Motor neuron (in vitro differentiated cells): ENCODE results near the gene POU2F2. TPM values are rescaled to one million over a fixed set of nuclear protein-coding genes. Genes with fewer than 3 reads are reported as not detected.
"Not testable (repeated sequence)": the region's sequence is repeated elsewhere in the genome, so short reads cannot be mapped to it uniquely, and the experiment has no call there.

Experiments used
- ATAC-seq, 8 experiments: fragments of 200-7000 bp; cut with Tn5 transposase; replicated peaks in 6 of 8; 2 replicates each; pipeline ENCODE4 v1.8.0; 2021; ENCODE audit warnings: mild to moderate bottlenecking in 8 of 8, moderate library complexity in 8 of 8
- H3K27ac ChIP-seq, 2 donors: fragments of 250-450 bp; sonication (Bioruptor Pico); 2 replicates each; pipeline ENCODE4 v1.9.0; 2021; ENCODE audit warnings: antibody characterized with exemption in 2 of 2, mild to moderate bottlenecking in 2 of 2, moderate library complexity in 1 of 2
- H3K4me1 ChIP-seq, 2 donors: fragments of 250-450 bp; sonication (Bioruptor Pico); replicated peaks in 1 of 2; 2 replicates each; pipeline ENCODE4 v1.6.1; 2021; ENCODE audit warnings: antibody characterized with exemption in 2 of 2, mild to moderate bottlenecking in 2 of 2, moderate library complexity in 1 of 2
- H3K4me3 ChIP-seq, 5 donors: fragments of 250-450 bp; sonication (Bioruptor Pico); 2 replicates each; pipeline ENCODE4 v1.9.0; 2021; ENCODE audit warnings: antibody characterized with exemption in 5 of 5, mild to moderate bottlenecking in 5 of 5, moderate library complexity in 4 of 5
- WGBS, 10 experiments: fragments of 450-650 bp; shearing (Covaris generic); methylation state at CpG; one replicate each; pipeline ENCODE4 v1.0.0; 2022; 5-methylcytosine and 5-hydroxymethylcytosine counted together
- in situ Hi-C, 9 experiments: fragments of 400-800 bp; cut with MboI; loops; one replicate each; pipeline ENCODE4 v1.15.0; 2021; ENCODE audit warnings: low sequenced_read_pairs in 9 of 9, low pct_unique_long_range_greater_than_20kb in 2 of 9; ENCODE audit not compliant: unreplicated experiment in 9 of 9
- total RNA-seq, 8 experiments: library from RNA; unstranded; fragments of 300-600 nt; gene quantifications; 2 replicates each; pipeline versions ENCODE4 v1.2.3 to v1.2.4, GENCODE V29; 2022

Gene POU2F2
- total RNA-seq, 8 experiments from 2014 or later: 0.54 to 30.6 (median 7.7) TPM

GRCh38 chr19:42053037-42053935 is 79.0 kb downstream of the POU2F2 start:
- no peak overlapping the region for H3K4me3 ChIP-seq
- H3K4me1 ChIP-seq: no peaks in the 10 kb centered on the region
- no peak for ATAC-seq
- 80 to 90% (median 86%) methylated on average over 1 to 6 of the region's 17 CpGs; no CpG with 5 or more reads in 6 of the 10 experiments for WGBS, 10 experiments
- in situ Hi-C loops: no loop called here
- H3K27ac ChIP-seq: no peak overlapping the region

DNA sequence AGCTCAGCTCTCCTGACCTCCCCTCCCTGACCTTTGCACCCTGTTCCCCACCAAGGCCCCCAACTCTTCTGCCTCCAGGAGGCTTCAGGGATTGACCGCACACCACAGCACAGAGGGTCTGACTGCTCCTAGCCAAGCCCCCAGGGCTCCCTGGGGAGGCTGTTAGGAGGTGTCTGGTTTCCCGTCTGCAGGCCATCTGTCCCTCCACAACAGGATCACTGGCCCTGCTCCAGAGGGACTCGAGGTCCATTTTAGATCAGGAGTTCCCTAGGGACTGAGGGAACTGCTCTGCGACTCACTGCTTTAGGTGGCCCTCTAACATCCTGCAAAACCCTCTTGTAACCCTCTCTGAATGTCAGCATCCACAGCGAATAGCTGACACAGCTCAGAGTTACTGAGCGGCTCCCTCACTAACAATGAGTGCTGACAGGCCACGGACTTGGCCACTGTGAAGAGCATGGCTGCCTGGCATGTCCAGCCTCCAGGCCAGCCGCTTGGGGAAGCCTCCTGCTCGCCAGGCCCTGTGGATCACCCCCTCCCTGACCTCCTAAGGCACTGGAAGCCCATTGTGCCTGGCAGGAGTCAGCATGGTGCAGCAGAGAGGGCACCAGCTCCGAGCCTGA is 79.9 kb downstream of the POU2F2 start:
- peak in 3 of 8 experiments; percentile 39 to 47 (median 44) for ATAC-seq
- H3K4me1 ChIP-seq: no peaks in the 10 kb centered on the region
- in situ Hi-C loops: no loop called here
- H3K27ac ChIP-seq: no peak overlapping the region
- no peak overlapping the region for H3K4me3 ChIP-seq
- 30 to 80% (median 55%) methylated on average over 1 to 5 of the region's 10 CpGs; no CpG with 5 or more reads in 3 of the 10 experiments for WGBS, 10 experiments

GRCh38 chr19:42051166-42052115 is 80.8 kb downstream of the POU2F2 start:
- H3K4me3 ChIP-seq: no peak overlapping the region
- H3K4me1 ChIP-seq: no peaks in the 10 kb centered on the region
- WGBS, 10 experiments: 89 to 100% (median 94%) methylated on average over 1 to 8 of the region's 14 CpGs; no CpG with 5 or more reads in 6 of the 10 experiments
- no peak overlapping the region for H3K27ac ChIP-seq
- in situ Hi-C loops: no loop called here
- peak in 2 of 8 experiments; percentile 21 to 62 for ATAC-seq

DNA sequence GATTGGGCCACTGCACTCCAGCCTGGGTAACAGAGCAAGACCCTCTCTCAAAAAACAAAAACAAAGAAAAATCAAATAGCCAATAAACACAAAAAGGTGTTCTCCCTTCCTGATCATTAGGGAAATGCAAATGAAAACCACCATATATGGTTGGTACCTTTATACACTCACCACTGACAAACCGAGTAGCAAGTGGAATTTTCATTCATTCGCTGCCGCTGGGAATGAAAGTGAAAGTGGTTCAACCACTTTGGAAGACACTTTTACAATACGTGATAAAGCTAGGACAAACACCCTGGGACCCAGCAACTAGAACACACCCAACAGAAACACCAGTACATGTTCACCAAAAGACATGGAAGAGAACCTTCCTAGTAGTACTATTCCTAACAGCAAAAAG is 83.3 kb downstream of the POU2F2 start:
- Histone ChIP-seq H3K27ac (no peak overlapping the region), H3K4me1 (no peaks in the 10 kb centered on the region), H3K4me3 (no peak overlapping the region)
- no peak for ATAC-seq
- 0 to 100% (median 80%) methylated on average over 1 to 4 of the region's 4 CpGs; no CpG with 5 or more reads in 2 of the 10 experiments for WGBS, 10 experiments
- in situ Hi-C loops: no loop called here

GRCh38 chr19:42045575-42045974 is 86.7 kb downstream of the POU2F2 start:
- H3K27ac ChIP-seq: no peak overlapping the region
- H3K4me1 ChIP-seq: peaks cover 0 to 5% of the 10 kb centered on the region in 2 donors
- ATAC-seq: no peak
- WGBS, 10 experiments: 50 to 97% (median 83%) methylated on average over 1 to 7 of the region's 7 CpGs; no CpG with 5 or more reads in 5 of the 10 experiments
- in situ Hi-C loops: no loop called here
- H3K4me3 ChIP-seq: no peak overlapping the region

DNA sequence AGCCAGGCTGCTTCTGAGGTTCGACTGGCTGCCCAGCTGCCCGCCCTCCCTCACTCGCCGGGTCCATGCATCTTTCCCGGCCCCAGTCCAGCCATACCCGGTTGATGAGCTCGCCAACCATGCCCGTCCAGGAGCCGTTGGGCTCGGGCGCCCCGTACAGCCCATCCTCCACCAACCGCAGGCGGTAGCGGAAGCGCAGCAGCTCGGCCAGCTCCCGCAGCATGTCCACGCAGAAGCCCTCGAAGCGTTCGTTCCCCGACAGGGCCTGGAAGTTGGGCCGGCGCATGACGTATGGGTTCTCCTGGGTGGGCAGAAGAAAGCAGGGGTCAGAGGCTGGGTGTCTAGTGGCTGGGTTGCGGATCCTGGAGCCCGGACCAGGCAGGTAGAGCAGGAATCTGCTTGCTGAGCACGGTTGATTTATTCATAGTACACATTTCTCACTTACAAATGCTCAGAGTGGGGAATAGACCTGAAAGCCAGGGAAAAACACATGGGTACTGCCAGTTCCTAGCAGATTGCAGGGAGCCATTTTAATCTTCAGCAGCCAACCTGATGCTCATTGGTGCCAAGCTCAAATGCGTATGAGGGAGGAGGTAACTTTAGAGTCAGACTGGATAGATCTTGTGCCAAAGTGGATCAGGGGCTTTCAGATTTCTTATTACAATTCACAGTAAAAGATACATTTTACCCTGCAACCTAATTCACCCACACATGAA is 89.6 kb downstream of the POU2F2 start:
- Histone ChIP-seq H3K27ac (no peak overlapping the region), H3K4me3 (no peak overlapping the region), H3K4me1 (peaks cover 0 to 5% of the 10 kb centered on the region in 2 donors)
- in situ Hi-C loops: no loop called here
- 60 to 100% (median 97%) methylated on average over 1 to 7 of the region's 30 CpGs; no CpG with 5 or more reads in 4 of the 10 experiments for WGBS, 10 experiments
- no peak for ATAC-seq

GRCh38 chr19:42040491-42040890 is 91.8 kb downstream of the POU2F2 start:
- H3K4me1 ChIP-seq, in situ Hi-C loops, H3K4me3 ChIP-seq, H3K27ac ChIP-seq, ATAC-seq: not testable (repeated sequence)
- WGBS, 10 experiments: 0 to 100% (median 86%) methylated on average over 1 to 2 of the region's 9 CpGs; no CpG with 5 or more reads in 5 of the 10 experiments

DNA sequence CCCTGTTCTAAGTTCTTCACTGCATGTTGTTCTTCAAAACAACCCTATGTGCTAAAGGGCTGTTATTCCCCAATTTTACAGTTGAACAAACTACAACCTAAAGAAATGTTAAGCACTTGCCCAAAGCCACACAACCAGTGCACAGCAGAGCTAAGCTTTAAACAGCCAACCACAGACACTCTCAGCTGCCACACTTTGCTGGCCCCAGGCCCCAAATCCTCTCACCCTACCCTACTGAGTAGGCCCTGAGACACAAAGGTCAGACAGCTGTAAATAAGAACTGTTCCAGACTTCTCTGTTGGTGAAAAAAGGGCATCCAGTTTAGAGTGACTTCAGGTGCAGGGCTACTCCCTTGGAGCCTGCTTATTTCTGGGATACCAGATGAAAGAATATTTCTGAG is 92.2 kb downstream of the POU2F2 start:
- in situ Hi-C loops: no loop called here
- Histone ChIP-seq H3K4me3 (no peak overlapping the region), H3K27ac (no peak overlapping the region), H3K4me1 (peaks cover 0 to 5% of the 10 kb centered on the region in 2 donors)
- no peak for ATAC-seq

DNA sequence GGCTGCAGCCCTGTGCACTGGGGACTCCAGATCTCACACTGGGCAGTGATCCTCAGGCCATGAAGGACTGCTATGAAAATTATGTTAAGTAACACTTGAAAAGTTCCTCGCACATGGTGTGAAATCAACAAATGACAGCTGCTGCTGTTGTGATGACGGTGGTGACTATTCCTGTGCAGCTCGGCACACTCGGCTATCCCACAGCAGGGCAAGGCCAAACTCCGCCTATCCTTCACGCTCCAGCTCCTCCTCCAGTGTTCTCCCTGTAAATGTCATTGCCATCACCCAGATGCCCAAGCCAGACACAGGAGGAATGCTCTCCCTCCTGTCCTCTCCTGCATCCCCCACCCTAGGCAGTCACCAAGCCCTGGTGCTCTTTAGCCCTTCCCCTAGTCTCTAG is 93.6 kb downstream of the POU2F2 start:
- H3K4me1 ChIP-seq: peaks cover 0 to 5% of the 10 kb centered on the region in 2 donors
- H3K27ac ChIP-seq: no peak overlapping the region
- in situ Hi-C loops: no loop called here
- 20 to 100% (median 86%) methylated on average over 1 to 4 of the region's 6 CpGs; no CpG with 5 or more reads in 7 of the 10 experiments for WGBS, 10 experiments
- H3K4me3 ChIP-seq: no peak overlapping the region
- ATAC-seq: no peak

- WGBS, 10 experiments: 90% methylated on average over 3 of the region's 5 CpGs; no CpG with 5 or more reads in 9 of the 10 experiments
- H3K27ac ChIP-seq: no peak overlapping the region
- peaks cover 3% of the 10 kb centered on the region in 2 donors for H3K4me1 ChIP-seq
- ATAC-seq: no peak
- no peak overlapping the region for H3K4me3 ChIP-seq
- in situ Hi-C loops: no loop called here
Measured at GRCh38 chr19:42037649-42038048, 94.6 kb downstream of the POU2F2 start.
